NCI-H1105 treated with DMSO at 0.1 percent for 48 hours (cell line): ENCODE data around the gene BMERB1.
"Not testable (repeated sequence)": the region's sequence is repeated elsewhere in the genome, so short reads cannot be mapped to it uniquely, and the experiment has no call there.

Experiments used
- DNase-seq: peaks from one replicate; lab custom pipeline; 2025; lab: John Stamatoyannopoulos, UW

Gene BMERB1

GRCh38 chr16:15425861-15426260 lies 8.5 kb upstream of the BMERB1 start:
- DNase-seq, result no peak

- DNase-seq, result no peak
These were observed 7.6 kb upstream of the BMERB1 start for GRCh38 chr16:15426796-15427195.

- DNase-seq, result peak; percentile 71
These were observed 6.6 kb upstream of the BMERB1 start for GRCh38 chr16:15427648-15428239.

- DNase-seq, result not testable (repeated sequence)
These were observed 3.5 kb upstream of the BMERB1 start for GRCh38 chr16:15430884-15431283.

GRCh38 chr16:15434079-15434424 lies 336 bp upstream of the BMERB1 start:
- DNase-seq, result no peak

- DNase-seq, result peak; percentile 3
These were observed 952 bp downstream of the BMERB1 start for GRCh38 chr16:15435216-15435864.

- no peak for DNase-seq
These were observed 4.7 kb downstream of the BMERB1 start for GRCh38 chr16:15439102-15439501.

- DNase-seq, result no peak
These were observed 5.1 kb downstream of the BMERB1 start for GRCh38 chr16:15439521-15439920.

GRCh38 chr16:15440852-15441251 lies 6.5 kb downstream of the BMERB1 start:
- no peak for DNase-seq

- DNase-seq, result not testable (repeated sequence)
These were observed 7.8 kb downstream of the BMERB1 start for GRCh38 chr16:15442140-15442539.

- DNase-seq, result no peak
These were observed 9.4 kb downstream of the BMERB1 start for GRCh38 chr16:15443753-15444152.

- DNase-seq, result no peak
These were observed 9.9 kb downstream of the BMERB1 start for GRCh38 chr16:15444264-15444663.

- no peak for DNase-seq
These were observed 11.1 kb downstream of the BMERB1 start for GRCh38 chr16:15445450-15445849.

GRCh38 chr16:15446901-15447300 lies 12.5 kb downstream of the BMERB1 start:
- no peak for DNase-seq

- DNase-seq, result no peak
These were observed 16.2 kb downstream of the BMERB1 start for GRCh38 chr16:15450624-15451023.

GRCh38 chr16:15451098-15451731 lies 16.8 kb downstream of the BMERB1 start:
- DNase-seq, result no peak

- DNase-seq, result no peak
These were observed 18.0 kb downstream of the BMERB1 start for GRCh38 chr16:15452246-15452855.

- not testable (repeated sequence) for DNase-seq
These were observed 18.9 kb downstream of the BMERB1 start for GRCh38 chr16:15453296-15453695.

- not testable (repeated sequence) for DNase-seq
These were observed 20.5 kb downstream of the BMERB1 start for GRCh38 chr16:15454933-15455332.

- no peak for DNase-seq
These were observed 23.0 kb downstream of the BMERB1 start for GRCh38 chr16:15457400-15457799.

GRCh38 chr16:15457958-15458357 lies 23.6 kb downstream of the BMERB1 start:
- DNase-seq, result no peak

GRCh38 chr16:15459791-15460190 lies 25.4 kb downstream of the BMERB1 start:
- DNase-seq, result no peak

GRCh38 chr16:15460601-15461000 lies 26.2 kb downstream of the BMERB1 start:
- no peak for DNase-seq
